Measurements from ENCODE around the gene PKDCC.

Gene PKDCC

GRCh38 chr2:42047488-42048298 lies at the start of gene PKDCC:
Gene PKDCC (plus strand): TSS chr2:42048021. CDS start chr2:42048200, 179 bp downstream.
- no peak for DNase-seq

- DNase-seq: no peak
Measured at GRCh38 chr2:41998186-41999127, 49.4 kb upstream of the PKDCC start.

GRCh38 chr2:41999128-41999480 lies 48.7 kb upstream of the PKDCC start:
- DNase-seq: no peak

GRCh38 chr2:41999592-42000281 lies 48.1 kb upstream of the PKDCC start:
- no peak for DNase-seq

- DNase-seq: no peak
Measured at GRCh38 chr2:42001711-42002201, 46.1 kb upstream of the PKDCC start.

GRCh38 chr2:42007551-42007950 lies 40.3 kb upstream of the PKDCC start:
- DNase-seq: no peak

GRCh38 chr2:42008241-42008921 lies 39.4 kb upstream of the PKDCC start:
- DNase-seq: no peak

- no peak for DNase-seq
Measured at GRCh38 chr2:42009657-42010580, 37.9 kb upstream of the PKDCC start.

- no peak for DNase-seq
Measured at GRCh38 chr2:42010743-42011298, 37.0 kb upstream of the PKDCC start.

GRCh38 chr2:42012137-42012536 lies 35.7 kb upstream of the PKDCC start:
- no peak for DNase-seq

- DNase-seq: no peak
Measured at GRCh38 chr2:42012651-42013050, 35.2 kb upstream of the PKDCC start.

- DNase-seq: no peak
Measured at GRCh38 chr2:42013409-42013808, 34.4 kb upstream of the PKDCC start.

- no peak for DNase-seq
Measured at GRCh38 chr2:42021464-42021863, 26.4 kb upstream of the PKDCC start.

- DNase-seq: no peak
Measured at GRCh38 chr2:42025151-42025582, 22.7 kb upstream of the PKDCC start.

- no peak for DNase-seq
Measured at GRCh38 chr2:42026272-42026671, 21.5 kb upstream of the PKDCC start.

GRCh38 chr2:42028571-42029148 lies 19.2 kb upstream of the PKDCC start:
- no peak for DNase-seq

- DNase-seq: no peak
Measured at GRCh38 chr2:42029171-42029570, 18.6 kb upstream of the PKDCC start.

GRCh38 chr2:42029639-42030199 lies 18.1 kb upstream of the PKDCC start:
- DNase-seq: no peak

GRCh38 chr2:42030200-42030759 lies 17.5 kb upstream of the PKDCC start:
- no peak for DNase-seq

- DNase-seq: no peak
Measured at GRCh38 chr2:42030829-42031228, 17.0 kb upstream of the PKDCC start.

Measured in NCI-H187 (cell line).